SK-N-DZ (cell line): Measurements from ENCODE around the gene FRMD4B.
"Not testable (repeated sequence)": the region's sequence is repeated elsewhere in the genome, so short reads cannot be mapped to it uniquely, and the experiment has no call there.

Experiments
- DNase-seq: peaks from one replicate; pipeline ENCODE4 v3.0.0-alpha.2; 2015; ENCODE audit warnings: low spot score

FRMD4B gene

GRCh38 chr3:69244039-69244438 is 141.8 kb downstream of the FRMD4B start:
- no peak for DNase-seq

GRCh38 chr3:69241769-69242168 is 144.1 kb downstream of the FRMD4B start:
- DNase-seq = no peak

GRCh38 chr3:69240651-69241568 is 145.0 kb downstream of the FRMD4B start:
- no peak for DNase-seq

GRCh38 chr3:69239063-69239462 is 146.8 kb downstream of the FRMD4B start:
- DNase-seq = no peak

GRCh38 chr3:69236812-69237707 is 148.8 kb downstream of the FRMD4B start:
- no peak for DNase-seq

- DNase-seq = no peak
Observed at GRCh38 chr3:69235882-69236281, 150.0 kb downstream of the FRMD4B start.

- DNase-seq = not testable (repeated sequence)
Observed at GRCh38 chr3:69235227-69235626, 150.7 kb downstream of the FRMD4B start.

GRCh38 chr3:69232482-69232881 is 153.4 kb downstream of the FRMD4B start:
- no peak for DNase-seq

GRCh38 chr3:69231929-69232440 is 153.9 kb downstream of the FRMD4B start:
- no peak for DNase-seq

GRCh38 chr3:69226071-69226470 is 159.8 kb downstream of the FRMD4B start:
- no peak for DNase-seq

GRCh38 chr3:69219101-69219708 is 166.7 kb downstream of the FRMD4B start:
- no peak for DNase-seq

GRCh38 chr3:69218079-69218478 is 167.8 kb downstream of the FRMD4B start:
- no peak for DNase-seq

- no peak for DNase-seq
Observed at GRCh38 chr3:69216981-69217380, 168.9 kb downstream of the FRMD4B start.

GRCh38 chr3:69214241-69214640 is 171.6 kb downstream of the FRMD4B start:
- DNase-seq = no peak

GRCh38 chr3:69212411-69213160 is 173.3 kb downstream of the FRMD4B start:
- DNase-seq = no peak

GRCh38 chr3:69210068-69210730 is 175.7 kb downstream of the FRMD4B start:
- peak; percentile 2 for DNase-seq

GRCh38 chr3:69209413-69209812 is 176.5 kb downstream of the FRMD4B start:
- DNase-seq = no peak

- DNase-seq = no peak
Observed at GRCh38 chr3:69207031-69207430, 178.9 kb downstream of the FRMD4B start.

GRCh38 chr3:69205385-69205784 is 180.5 kb downstream of the FRMD4B start:
- no peak for DNase-seq

GRCh38 chr3:69204315-69204957 is 181.5 kb downstream of the FRMD4B start:
- no peak for DNase-seq
